Heart left ventricle (tissue), 16 donors: ENCODE measurements around the gene BID. TPM values are rescaled to one million over a fixed set of nuclear protein-coding genes. Genes with fewer than 3 reads are reported as not detected.

Experiments used
- ATAC-seq, 4 donors: fragments of 200-7000 bp; cut with Tn5 transposase; one replicate each; pipeline ENCODE4 v1.9.1; 2020 to 2022; ENCODE audit warnings: moderate library complexity in 4 of 4, mild to moderate bottlenecking in 3 of 4, moderate number of reproducible peaks in 1 of 4
- DNase-seq, 5 donors: peaks; one replicate each; pipeline ENCODE4 v3.0.0-alpha.2; 2020
- H3K27ac ChIP-seq, 12 donors: fragments of 200-600 bp; sonication (generic) in 4 of 12; one replicate each; pipeline versions ENCODE4 v1.5.0 to v1.8.0; 2016 to 2022; ENCODE audit warnings: mild to moderate bottlenecking in 2 of 12
- H3K27me3 ChIP-seq, 9 donors: fragments of 200-600 bp; sonication (generic) in 2 of 9; one replicate each; pipeline versions ENCODE4 v1.5.1 to v1.8.0; 2016 to 2022; ENCODE audit warnings: mild to moderate bottlenecking in 3 of 9
- H3K36me3 ChIP-seq, 9 donors: fragments of 200-600 bp; sonication (generic) in 2 of 9; one replicate each; pipeline versions ENCODE4 v1.5.0 to v1.8.0; 2018 to 2022; ENCODE audit warnings: mild to moderate bottlenecking in 2 of 9
- H3K4me1 ChIP-seq, 12 donors: fragments of 200-600 bp; sonication (generic) in 4 of 12; one replicate each; pipeline versions ENCODE4 v1.5.0 to v1.8.0; 2016 to 2022; ENCODE audit warnings: mild to moderate bottlenecking in 3 of 12
- H3K4me3 ChIP-seq, 12 donors: fragments of 200-600 bp; sonication (generic) in 4 of 12; one replicate each; pipeline versions ENCODE4 v1.5.0 to v1.8.0; 2017 to 2022; ENCODE audit warnings: mild to moderate bottlenecking in 9 of 12, moderate library complexity in 4 of 12
- H3K9me3 ChIP-seq, 12 donors: fragments of 200-600 bp; sonication (generic) in 4 of 12; one replicate each; pipeline versions ENCODE4 v1.5.0 to v1.8.0; 2016 to 2022; ENCODE audit warnings: mild to moderate bottlenecking in 1 of 12
- POLR2A ChIP-seq, 2 donors: fragments of 450-650 bp; IDR thresholded peaks; one replicate each; pipeline ENCODE4 v1.6.1; 2017; ENCODE audit warnings: antibody characterized with exemption in 2 of 2, mild to moderate bottlenecking in 2 of 2, moderate library complexity in 2 of 2
- WGBS, 4 donors: extraction: QIAGEN DNeasy Blood & Tissue Kit in 2 of 4; methylation state at CpG; one replicate each; pipeline versions ENCODE4 v1.1.5 to v1.1.7; 2013 to 2018; 5-methylcytosine and 5-hydroxymethylcytosine counted together
- intact Hi-C, 10 donors: fragments of 100-400 bp; cut with DNase I; formaldehyde crosslinking; loops; one replicate each; pipeline versions ENCODE4 v1.11.1 to v1.14.2; 2022
- microRNA-seq, 4 donors: library from miRNA; unstranded; fragments of <30 nt; microRNA quantifications; one replicate each; pipeline versions ENCODE4 to v1.2.0, GENCODE V29; 2017 to 2020
- polyA plus RNA-seq, 2 donors: library from polyadenylated mRNA; stranded (reverse); fragments of 200-250 nt; gene quantifications; one replicate each; pipeline ENCODE4 v1.2.3, GENCODE V29; 2013
- total RNA-seq, 9 donors: library from RNA; depleted of rRNA in 2 of 9; stranded (reverse); fragments of >200 nt in 2 of 9; fragmentation: NEBNext Ultra II Directional in 3 of 9; extraction: Animal tissue kit (Norgen Biotek cat#: 25700) in 3 of 9; gene quantifications; one replicate each; pipeline versions ENCODE4 v1.1.0 to v1.2.4, GENCODE V29; 2016 to 2023
- TF ChIP-seq, protein P1 (sequence below), 12 donors: fragments of 200-600 bp; sonication (generic) in 4 of 12; IDR thresholded peaks; one replicate each; pipeline versions ENCODE4 v1.5.0 to v1.8.0; 2018 to 2022; ENCODE audit warnings: antibody characterized with exemption in 12 of 12, mild to moderate bottlenecking in 5 of 12
- donor health status: ischemic (EF 13 %, LVEDD 7.1; RV severe dilation, severe dysfunction).
- donor health status: healthy with polysubstance abuse.
- donor health status: DM: no; HTN: yes; CAD: no.
- donor health status: DM: no; HTN: no; CAD: no.
- donor health status: ischemic (EF 25% LVEDD 6.9; RV normal size, moderate dysfunction).
- donor health status: ischemic (EF 25% LVEDD 5.7; RV mildly dilated, moderate dysfunction).
- donor health status: healthy.
- donor health status: DM: yes; HTN: yes; CAD: no.
- donor health status: ischemic (EF 35%, LVEDD 5.7; RV mildly dilated, moderate dysfunction).
- donor health status: nonischemic (EF 11% LVEDD 7.7; RV severe dilation, severe dysfunction).
- donor health status: DM: yes; HTN: yes; CAD: no.
- donor health status: PGD.
- donor health status: ischemic (EF 29% LVEDD 5.4; RV normal size, mild dysfunction).
- donor health status: nonischemic (EF 23%, LVEDD 6.1; RV moderate dilation, normal function).

Gene BID
- total and polyA plus RNA-seq, 11 donors, result 7.8 to 59.2 (median 20.9) TPM

DNA sequence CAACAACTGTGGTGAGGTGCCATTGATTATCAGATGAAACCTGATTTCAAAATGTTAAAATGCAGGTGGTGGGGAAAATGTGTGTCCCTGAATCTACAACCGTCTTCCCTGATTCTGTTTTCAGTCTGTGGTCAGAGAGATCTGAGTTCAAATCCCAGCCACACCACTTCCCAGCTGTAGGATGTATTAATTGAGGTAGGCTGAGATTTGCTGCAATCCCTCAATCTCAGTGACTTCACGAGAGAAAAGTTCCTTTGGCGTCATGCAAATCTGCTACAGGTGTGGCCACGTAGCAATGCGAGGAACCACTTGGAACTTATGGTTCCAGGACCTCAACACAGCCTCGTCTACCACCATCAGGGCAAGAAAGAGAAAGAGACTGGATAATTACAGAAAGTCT is 79.5 kb downstream of the BID start:
- 83 to 95% (median 88%) methylated on average over 6 of the region's 6 CpGs for WGBS, 4 donors
- H3K27me3 ChIP-seq, result no peaks in the 10 kb centered on the region
- intact Hi-C loops, result no loop called here
- no peak for ATAC-seq
- H3K4me1 ChIP-seq, result peaks cover 0 to 9% (median 0%) of the 10 kb centered on the region in 12 donors
- no peak overlapping the region for H3K4me3 ChIP-seq
- DNase-seq, result no peak
- TF ChIP-seq, protein P1, sequence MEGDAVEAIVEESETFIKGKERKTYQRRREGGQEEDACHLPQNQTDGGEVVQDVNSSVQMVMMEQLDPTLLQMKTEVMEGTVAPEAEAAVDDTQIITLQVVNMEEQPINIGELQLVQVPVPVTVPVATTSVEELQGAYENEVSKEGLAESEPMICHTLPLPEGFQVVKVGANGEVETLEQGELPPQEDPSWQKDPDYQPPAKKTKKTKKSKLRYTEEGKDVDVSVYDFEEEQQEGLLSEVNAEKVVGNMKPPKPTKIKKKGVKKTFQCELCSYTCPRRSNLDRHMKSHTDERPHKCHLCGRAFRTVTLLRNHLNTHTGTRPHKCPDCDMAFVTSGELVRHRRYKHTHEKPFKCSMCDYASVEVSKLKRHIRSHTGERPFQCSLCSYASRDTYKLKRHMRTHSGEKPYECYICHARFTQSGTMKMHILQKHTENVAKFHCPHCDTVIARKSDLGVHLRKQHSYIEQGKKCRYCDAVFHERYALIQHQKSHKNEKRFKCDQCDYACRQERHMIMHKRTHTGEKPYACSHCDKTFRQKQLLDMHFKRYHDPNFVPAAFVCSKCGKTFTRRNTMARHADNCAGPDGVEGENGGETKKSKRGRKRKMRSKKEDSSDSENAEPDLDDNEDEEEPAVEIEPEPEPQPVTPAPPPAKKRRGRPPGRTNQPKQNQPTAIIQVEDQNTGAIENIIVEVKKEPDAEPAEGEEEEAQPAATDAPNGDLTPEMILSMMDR (IDR thresholded peaks at IDR 0.05), result no peak
- TF ChIP-seq POLR2A (IDR thresholded peaks at IDR 0.05), result no peak
- peaks cover 0 to 53% (median 22%) of the 10 kb centered on the region in 9 donors for H3K36me3 ChIP-seq
- H3K27ac ChIP-seq, result no peak overlapping the region
- H3K9me3 ChIP-seq, result no peaks in the 10 kb centered on the region

DNA sequence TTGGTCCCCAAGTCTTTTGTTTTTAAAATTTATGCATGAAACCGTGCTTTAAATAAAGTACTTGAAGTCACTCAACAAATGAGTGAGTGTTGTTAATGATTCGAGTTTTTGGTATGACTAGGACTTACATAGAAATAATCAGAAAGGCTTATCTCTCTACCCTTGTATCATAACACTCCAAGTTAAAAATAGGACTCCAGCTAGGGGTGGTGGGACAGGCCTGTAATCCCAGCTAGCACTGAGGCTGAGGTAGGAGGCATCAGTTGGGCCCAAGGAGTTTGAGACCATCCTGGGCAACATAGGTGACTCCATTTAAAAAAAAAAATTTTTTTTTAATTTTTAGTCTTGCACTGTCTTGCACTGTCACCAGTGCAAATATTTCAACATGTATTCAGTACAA is 80.1 kb downstream of the BID start:
- DNase-seq, result no peak
- peaks cover 0 to 9% (median 0%) of the 10 kb centered on the region in 12 donors for H3K4me1 ChIP-seq
- peak; percentile 34 to 64 (median 54) for ATAC-seq
- no peak overlapping the region for H3K4me3 ChIP-seq
- H3K27ac ChIP-seq, result no peak overlapping the region
- no peaks in the 10 kb centered on the region for H3K27me3 ChIP-seq
- 47 to 61% (median 49%) methylated on average over 2 of the region's 2 CpGs for WGBS, 4 donors
- no peaks in the 10 kb centered on the region for H3K9me3 ChIP-seq
- H3K36me3 ChIP-seq, result peaks cover 0 to 59% (median 28%) of the 10 kb centered on the region in 9 donors
- TF ChIP-seq, protein P1 (IDR thresholded peaks at IDR 0.05), result no peak
- TF ChIP-seq POLR2A (IDR thresholded peaks at IDR 0.05), result no peak
- intact Hi-C loops, result no loop called here

DNA sequence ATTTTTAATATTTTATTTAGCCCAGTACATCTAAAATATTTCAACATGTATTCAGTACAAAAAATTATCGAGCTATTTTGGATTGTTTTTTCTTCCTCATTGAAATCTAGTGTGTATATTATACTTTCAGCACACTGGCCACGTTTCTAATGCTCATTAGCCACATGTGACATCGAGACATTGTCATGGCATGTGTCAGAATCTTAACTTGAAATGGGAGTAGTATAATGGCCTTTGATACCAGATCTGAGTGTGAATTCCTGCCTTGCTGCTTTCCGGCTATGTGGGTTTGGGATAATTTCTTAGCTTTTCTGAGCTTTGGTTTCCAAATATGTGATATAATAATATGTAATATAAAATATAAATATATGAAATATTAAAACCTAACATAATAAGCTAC is 81.4 kb downstream of the BID start:
- H3K4me3 ChIP-seq, result no peak overlapping the region
- no peaks in the 10 kb centered on the region for H3K9me3 ChIP-seq
- no peak for DNase-seq
- intact Hi-C loops, result no loop called here
- H3K27ac ChIP-seq, result no peak overlapping the region
- H3K36me3 ChIP-seq, result peaks cover 0 to 63% (median 32%) of the 10 kb centered on the region in 9 donors
- WGBS, 4 donors, result 71 to 83% (median 76%) methylated on average over 4 of the region's 4 CpGs
- H3K4me1 ChIP-seq, result peaks cover 0 to 9% (median 0%) of the 10 kb centered on the region in 12 donors
- no peaks in the 10 kb centered on the region for H3K27me3 ChIP-seq
- no peak for TF ChIP-seq POLR2A (IDR thresholded peaks at IDR 0.05)
- TF ChIP-seq, protein P1 (IDR thresholded peaks at IDR 0.05), result no peak
- ATAC-seq, result no peak

DNA sequence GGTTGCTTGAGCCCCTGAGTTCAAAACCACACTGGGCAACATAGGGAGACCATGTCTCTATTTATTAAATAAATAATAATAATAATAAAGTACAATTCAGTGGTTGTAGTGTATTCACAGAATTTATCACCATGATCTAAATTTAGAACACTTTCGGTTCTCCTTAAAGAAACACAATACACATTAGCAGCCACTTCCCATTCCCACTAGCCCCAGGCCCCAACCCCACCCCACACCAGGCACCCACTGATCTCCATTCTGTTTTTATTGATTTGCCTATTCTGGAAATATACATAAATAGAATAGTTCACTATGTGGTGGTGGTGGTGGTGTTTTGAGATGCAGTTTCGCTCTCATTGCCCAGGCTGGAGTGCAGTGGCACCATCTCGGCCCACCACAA is 90.0 kb downstream of the BID start:
- no peak overlapping the region for H3K27ac ChIP-seq
- no peak overlapping the region for H3K4me3 ChIP-seq
- peaks cover 0 to 20% (median 4%) of the 10 kb centered on the region in 12 donors for H3K4me1 ChIP-seq
- DNase-seq (no peak), ATAC-seq (no peak)
- WGBS, 4 donors, result 74 to 79% (median 76%) methylated on average over 3 of the region's 3 CpGs
- no peaks in the 10 kb centered on the region for H3K9me3 ChIP-seq
- H3K27me3 ChIP-seq, result no peaks in the 10 kb centered on the region
- no peak for TF ChIP-seq POLR2A (IDR thresholded peaks at IDR 0.05)
- TF ChIP-seq, protein P1 (IDR thresholded peaks at IDR 0.05), result no peak
- intact Hi-C loops, result loop anchor here in 1 of 10 donors (10.0 kb wide), 1 partner anchor 59 kb away; the partner anchor contains the start of gene ATP6V1E1
- H3K36me3 ChIP-seq, result peaks cover 0 to 42% (median 13%) of the 10 kb centered on the region in 9 donors

Small RNAs within 50 kb of the gene (microRNA-seq; reads per million reads assigned to microRNA genes)
- gene MIR3198-1, result 0 reads per million in 4 donors

Other genes starting within 250 kb of the BID start
- 10 to 100 TPM in 1 of 9 donors, 1 to 10 TPM in 4, under 1 TPM in 4; 0.27 to 10.2 (median 1.7) TPM for gene SLC25A18, start 211.0 kb downstream of the BID start, total RNA-seq
- gene SLC25A18, start 211.0 kb downstream of the BID start, polyA plus RNA-seq, result 1 to 10 TPM; 2.4 to 2.6 TPM
- 100 to 1,000 TPM; 188 to 293 (median 222) TPM for gene ATP6V1E1, start 145.7 kb downstream of the BID start, total RNA-seq
- 100 to 1,000 TPM; 126 to 333 TPM for gene ATP6V1E1, start 145.7 kb downstream of the BID start, polyA plus RNA-seq
- 100 to 1,000 TPM in 2 of 9 donors, 10 to 100 TPM in 7; 81.9 to 187 (median 89.7) TPM for gene BCL2L13, start 135.7 kb downstream of the BID start, total RNA-seq
- gene BCL2L13, start 135.7 kb downstream of the BID start, polyA plus RNA-seq, result 10 to 100 TPM; 46.3 to 73.5 TPM